ENCODE data around the gene NFKBIL1. TPM values are rescaled to one million over a fixed set of nuclear protein-coding genes. Genes with fewer than 3 reads are reported as not detected.

Gene NFKBIL1
- total and polyA plus RNA-seq, 9 of the 15 experiments (the other 6 are each of a cell fraction or from before 2014, with no cell fraction given): 0.49 to 33.1 (median 7.6) TPM

- Histone ChIP-seq H3K9ac (ENCODE audit: insufficient read depth in 1 of 2, low read depth in 2 of 2, low read length in 2 of 2) (no peak overlapping the region), H3K79me2 (ENCODE audit: control insufficient read depth, insufficient read depth, low read length) (no peaks in the 10 kb centered on the region), H3K4me2 (ENCODE audit: insufficient read depth, low read length) (no peak overlapping the region), H3K27me3 (ENCODE audit: control insufficient read depth in 2 of 2, insufficient read depth in 2 of 2, low read length in 2 of 2) (no peaks in the 10 kb centered on the region), H3K9me3 (replicated peaks; ENCODE audit: control insufficient read depth, insufficient read depth, low read depth, low read length) (no peaks in the 10 kb centered on the region), H4K20me1 (replicated peaks; ENCODE audit: control insufficient read depth, insufficient read depth, low read length) (no peaks in the 10 kb centered on the region), H2AFZ (ENCODE audit: low read depth, low read length) (no peak overlapping the region), H3K36me3 (ENCODE audit: control insufficient read depth, insufficient read depth, low read length) (no peaks in the 10 kb centered on the region), H3K4me3 (no peak overlapping the region), H3K9me1 (ENCODE audit: control insufficient read depth, insufficient read depth, low read length) (no peaks in the 10 kb centered on the region), H3K4me1 (replicated peaks in 1 of 2; ENCODE audit: control insufficient read depth in 2 of 2, insufficient read depth in 2 of 2, low read length in 2 of 2) (peaks cover 0 to 30% of the 10 kb centered on the region in 2 experiments; a peak in 3 of 5 replicates), H3K27ac (ENCODE audit: extremely low read depth, low read depth, low read length) (no peak overlapping the region)
- FAIRE-seq (no peak), DNase-seq (ENCODE audit: extremely low read depth in 1 of 4, low spot score in 3 of 4) (no peak), ATAC-seq (no peak)
- POLR2A ChIA-PET: interaction anchor here (3.1 to 3.3 kb wide), 2 partner anchors 9 to 15 kb away, joined by 7 to 16 read pairs; no protein-coding TSS in a partner anchor
- intact Hi-C loops (cut with micrococcal nuclease): no loop called here
- 54% methylated on average over 12 of the region's 12 CpGs for WGBS (ENCODE audit: insufficient coverage, low coverage, missing lambda C conversion rate)
- in situ Hi-C loops (cut with MboI): no loop called here
- CTCF ChIA-PET (ENCODE audit: low intra/inter-chr PET ratio): no interaction called here
- BruUV-seq (replicated peaks): no TSS peak
- TF ChIP-seq PHF20 (IDR thresholded peaks at IDR 0.05; ENCODE audit: partially characterized antibody): no peak
- no peak for TF ChIP-seq HDGF (IDR thresholded peaks at IDR 0.05)
- TF ChIP-seq SMAD4 (CRISPR knock-in tag; conservative IDR thresholded peaks at IDR 0.05): no peak
- no peak for TF ChIP-seq ZSCAN32 (CRISPR knock-in tag; IDR thresholded peaks at IDR 0.05)
- no peak for TF ChIP-seq TARDBP (IDR thresholded peaks at IDR 0.05)
- TF ChIP-seq HNRNPL (IDR thresholded peaks at IDR 0.05; ENCODE audit: low read depth, low read length): no peak
- no peak for TF ChIP-seq SIRT6 (IDR thresholded peaks at IDR 0.05; ENCODE audit: low read depth, low read length)
- no peak for TF ChIP-seq RBFOX2 (IDR thresholded peaks at IDR 0.05; ENCODE audit: low read depth, low read length)
- no peak for TF ChIP-seq ZNF143 (CRISPR knock-in tag; IDR thresholded peaks at IDR 0.05)
- no peak for TF ChIP-seq ZNF668 (CRISPR knock-in tag; IDR thresholded peaks at IDR 0.05)
- no peak for TF ChIP-seq MCM3 (IDR thresholded peaks at IDR 0.05)
- no peak for TF ChIP-seq ESRRB (CRISPR knock-in tag; IDR thresholded peaks at IDR 0.05; ENCODE audit: borderline replicate concordance)
- no peak for TF ChIP-seq ZNF407 (IDR thresholded peaks at IDR 0.05; ENCODE audit: low read depth)
- TF ChIP-seq ZNF561 (CRISPR knock-in tag; conservative IDR thresholded peaks at IDR 0.05): no peak
Measured at GRCh38 chr6:31578184-31579118, 31.0 kb downstream of the NFKBIL1 start.
